ENCODE measurements around the gene RASSF4.

Gene RASSF4

GRCh38 chr10:44927352-44927751, 32.2 kb upstream of the RASSF4 start:
- no peak for DNase-seq (ENCODE audit: low read depth, low spot score)

GRCh38 chr10:44928462-44928861, 31.1 kb upstream of the RASSF4 start:
- DNase-seq (ENCODE audit: low read depth, low spot score), result no peak

- DNase-seq (ENCODE audit: low read depth, low spot score), result no peak
Measured at GRCh38 chr10:44929356-44930255, 30.0 kb upstream of the RASSF4 start.

- DNase-seq (ENCODE audit: low read depth, low spot score), result no peak
Measured at GRCh38 chr10:44930904-44931620, 28.5 kb upstream of the RASSF4 start.

GRCh38 chr10:44931621-44932516, 27.7 kb upstream of the RASSF4 start:
- DNase-seq (ENCODE audit: low read depth, low spot score), result no peak

- peak; percentile 41 for DNase-seq (ENCODE audit: low read depth, low spot score)
Measured at GRCh38 chr10:44932517-44933450, 26.8 kb upstream of the RASSF4 start.

GRCh38 chr10:44933451-44934321, 25.9 kb upstream of the RASSF4 start:
- DNase-seq (ENCODE audit: low read depth, low spot score), result no peak

- no peak for DNase-seq (ENCODE audit: low read depth, low spot score)
Measured at GRCh38 chr10:44934416-44935200, 25.0 kb upstream of the RASSF4 start.

GRCh38 chr10:44935201-44935965, 24.2 kb upstream of the RASSF4 start:
- DNase-seq (ENCODE audit: low read depth, low spot score), result no peak

- DNase-seq (ENCODE audit: low read depth, low spot score), result no peak
Measured at GRCh38 chr10:44935966-44936295, 23.7 kb upstream of the RASSF4 start.

- no peak for DNase-seq (ENCODE audit: low read depth, low spot score)
Measured at GRCh38 chr10:44936314-44936975, 23.2 kb upstream of the RASSF4 start.

- no peak for DNase-seq (ENCODE audit: low read depth, low spot score)
Measured at GRCh38 chr10:44937196-44938005, 22.2 kb upstream of the RASSF4 start.

GRCh38 chr10:44938956-44939355, 20.6 kb upstream of the RASSF4 start:
- no peak for DNase-seq (ENCODE audit: low read depth, low spot score)

- no peak for DNase-seq (ENCODE audit: low read depth, low spot score)
Measured at GRCh38 chr10:44939691-44940401, 19.8 kb upstream of the RASSF4 start.

GRCh38 chr10:44944354-44944753, 15.2 kb upstream of the RASSF4 start:
- DNase-seq (ENCODE audit: low read depth, low spot score), result no peak

- no peak for DNase-seq (ENCODE audit: low read depth, low spot score)
Measured at GRCh38 chr10:44946205-44946604, 13.4 kb upstream of the RASSF4 start.

Data from brain pericyte (primary cell).